GM10248 (cell line): ENCODE results near the gene HSPA12B.

Source experiments
- CTCF ChIA-PET: fragments of 300-600 bp; sonication (Branson Sonifier 250); formaldehyde crosslinking; extraction: SDS; loops from one replicate; lab custom pipeline; 2021; ENCODE audit warnings: antibody characterized with exemption; lab: Yijun Ruan, JAX
- POLR2A ChIA-PET: fragments of 350-650 bp; sonication (Branson Sonifier 250); formaldehyde crosslinking; extraction: SDS; loops from one replicate; lab custom pipeline; 2020; ENCODE audit warnings: antibody characterized with exemption; lab: Yijun Ruan, JAX
- DNase-seq: peaks from one replicate; pipeline ENCODE4 v3.0.0; 2012; ENCODE audit errors: extremely low spot score
- TF ChIP-seq, protein P1 (sequence below): IDR thresholded peaks from 2 replicates; pipeline ENCODE4 v1.5.1; 2012; ENCODE audit warnings: mild to moderate bottlenecking, low read depth; ENCODE audit errors: extremely low read depth, missing control alignments, control extremely low read depth

HSPA12B gene

DNA sequence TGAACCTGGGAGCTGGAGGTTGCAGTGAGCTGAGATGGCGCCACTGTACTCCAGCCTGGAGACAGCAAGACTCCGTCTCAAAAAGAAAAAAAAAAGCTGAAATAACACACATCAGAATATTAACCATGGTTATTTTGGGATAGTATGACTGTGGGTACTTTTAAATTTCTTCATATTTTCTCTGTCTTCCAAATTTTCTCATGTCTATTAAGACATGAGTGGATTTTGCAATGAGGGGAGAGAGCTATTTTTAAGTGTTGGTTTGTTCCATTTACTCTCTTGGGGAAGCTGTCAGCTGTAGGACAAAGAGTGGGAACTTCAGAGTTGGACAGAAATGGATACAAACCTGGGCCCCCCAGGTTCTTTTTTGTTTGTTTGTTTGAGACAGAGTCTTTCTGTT, 24.8 kb downstream of the HSPA12B start:
- ChIA-PET POLR2A (no interaction called here), CTCF (interaction anchor here (1.2 to 6.5 kb wide), 5 partner anchors 9 to 319 kb away, joined by 3 to 60 read pairs (median 5); partner anchors contain the start of gene ADISSP)
- no peak for DNase-seq
- TF ChIP-seq, protein P1, sequence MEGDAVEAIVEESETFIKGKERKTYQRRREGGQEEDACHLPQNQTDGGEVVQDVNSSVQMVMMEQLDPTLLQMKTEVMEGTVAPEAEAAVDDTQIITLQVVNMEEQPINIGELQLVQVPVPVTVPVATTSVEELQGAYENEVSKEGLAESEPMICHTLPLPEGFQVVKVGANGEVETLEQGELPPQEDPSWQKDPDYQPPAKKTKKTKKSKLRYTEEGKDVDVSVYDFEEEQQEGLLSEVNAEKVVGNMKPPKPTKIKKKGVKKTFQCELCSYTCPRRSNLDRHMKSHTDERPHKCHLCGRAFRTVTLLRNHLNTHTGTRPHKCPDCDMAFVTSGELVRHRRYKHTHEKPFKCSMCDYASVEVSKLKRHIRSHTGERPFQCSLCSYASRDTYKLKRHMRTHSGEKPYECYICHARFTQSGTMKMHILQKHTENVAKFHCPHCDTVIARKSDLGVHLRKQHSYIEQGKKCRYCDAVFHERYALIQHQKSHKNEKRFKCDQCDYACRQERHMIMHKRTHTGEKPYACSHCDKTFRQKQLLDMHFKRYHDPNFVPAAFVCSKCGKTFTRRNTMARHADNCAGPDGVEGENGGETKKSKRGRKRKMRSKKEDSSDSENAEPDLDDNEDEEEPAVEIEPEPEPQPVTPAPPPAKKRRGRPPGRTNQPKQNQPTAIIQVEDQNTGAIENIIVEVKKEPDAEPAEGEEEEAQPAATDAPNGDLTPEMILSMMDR: no peak

DNA sequence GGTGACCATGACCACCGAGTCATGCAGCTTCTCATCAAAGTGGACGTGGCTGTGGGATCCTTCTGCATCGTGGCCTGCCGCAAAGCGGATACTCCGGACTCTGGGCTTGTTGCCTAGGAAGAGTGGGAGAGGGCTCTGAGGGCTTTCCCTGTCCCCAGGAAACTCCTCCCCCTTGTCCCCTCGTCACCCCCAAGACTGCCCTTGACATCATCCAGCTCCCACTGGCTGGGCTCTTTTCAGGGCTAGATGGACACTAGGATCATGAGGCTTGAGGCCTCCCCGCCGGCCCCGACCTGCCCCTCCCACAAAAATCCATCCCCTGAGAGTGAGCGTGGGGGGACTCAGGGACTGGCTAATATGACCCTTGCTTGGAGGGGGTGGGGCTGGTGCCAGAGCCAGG, 26.1 kb downstream of the HSPA12B start:
- no peak for DNase-seq
- TF ChIP-seq, protein P1: no peak
- CTCF ChIA-PET: interaction anchor here (4.9 to 6.5 kb wide), 2 partner anchors 7 to 10 kb away, joined by 21 to 60 read pairs; partner anchors contain the start of gene ADISSP
- POLR2A ChIA-PET: no interaction called here

GRCh38 chr20:3759316-3759823, 26.9 kb downstream of the HSPA12B start:
- CTCF ChIA-PET: interaction anchor here (1.2 to 4.9 kb wide), 2 partner anchors 10 to 11 kb away, joined by 4 to 21 read pairs; no protein-coding TSS in a partner anchor
- TF ChIP-seq, protein P1: no peak
- POLR2A ChIA-PET: no interaction called here
- no peak for DNase-seq

- ChIA-PET CTCF (interaction anchor here (0.8 to 4.9 kb wide), 5 partner anchors 9 to 325 kb away, joined by 3 to 21 read pairs (median 3); no protein-coding TSS in a partner anchor), POLR2A (no interaction called here)
- TF ChIP-seq, protein P1: no peak
- no peak for DNase-seq
Measured at GRCh38 chr20:3759884-3760283, 27.4 kb downstream of the HSPA12B start.

DNA sequence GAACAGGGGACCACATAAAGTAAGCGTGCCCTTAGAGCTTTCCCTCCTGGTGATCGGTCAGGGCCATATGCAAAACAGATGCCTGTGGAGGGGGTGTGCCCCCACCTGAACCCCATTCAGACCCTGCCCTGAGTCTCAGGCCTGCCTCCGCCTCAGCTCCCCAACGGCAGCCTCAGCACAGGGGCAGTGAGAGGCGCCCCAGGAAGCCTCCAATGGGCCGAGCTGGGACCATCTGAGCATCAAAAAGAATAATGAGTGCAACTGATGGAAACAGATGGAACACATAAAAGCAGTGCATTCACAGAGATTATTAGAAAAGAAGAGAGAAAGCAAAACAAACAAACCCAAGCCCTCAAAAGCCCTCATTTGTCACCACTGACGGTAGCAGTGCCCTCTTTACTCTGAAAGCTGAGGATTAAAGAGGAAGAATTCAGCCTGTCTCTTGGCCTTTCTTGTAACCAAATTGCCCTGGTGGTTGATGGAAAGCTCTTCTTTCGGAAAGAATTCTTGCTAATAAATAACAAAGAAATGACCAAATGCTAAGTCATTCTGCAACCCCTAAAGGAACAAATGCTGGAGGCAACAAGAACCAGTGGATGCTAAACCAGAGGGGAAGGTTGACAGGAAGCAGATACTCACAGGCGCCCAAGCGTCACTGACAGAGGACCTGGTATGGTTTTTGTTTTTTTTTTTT, 28.3 kb downstream of the HSPA12B start:
- no peak for DNase-seq
- TF ChIP-seq, protein P1: no peak
- CTCF ChIA-PET: interaction anchor here (0.6 to 4.9 kb wide), 6 partner anchors 8 to 325 kb away, joined by 3 to 21 read pairs (median 3); no protein-coding TSS in a partner anchor
- POLR2A ChIA-PET: no interaction called here

GRCh38 chr20:3763671-3764601, 31.5 kb downstream of the HSPA12B start:
- ChIA-PET CTCF (interaction anchor here (1.1 to 8.0 kb wide), 4 partner anchors 9 to 310 kb away, joined by 3 to 60 read pairs (median 9); partner anchors contain the start of gene AP5S1), POLR2A (no interaction called here)
- TF ChIP-seq, protein P1: no peak
- no peak for DNase-seq
